Right lobe of liver (tissue), 4 donors: ENCODE results near the gene TMEM239.

ENCODE experiments used
- POLR2A ChIP-seq: fragments of 450-650 bp; IDR thresholded peaks from one replicate; pipeline ENCODE4 v1.6.1; 2017; ENCODE audit warnings: antibody characterized with exemption, mild to moderate bottlenecking
- TF ChIP-seq, protein P1 (sequence below), 4 donors: fragments of 200-600 bp in 3 of 4; fragments of 450-650 bp in 1 of 4; IDR thresholded peaks; one replicate each; pipeline versions ENCODE4 v1.5.1 to v1.8.0; 2016 to 2022; ENCODE audit warnings: antibody characterized with exemption in 4 of 4, mild to moderate bottlenecking in 2 of 4
- donor health status: DM: no; HTN: no; CAD: no.
- donor health status: DM: no; HTN: no; CAD: no.
- donor health status: DM: no; HTN: yes; CAD: no.

DNA sequence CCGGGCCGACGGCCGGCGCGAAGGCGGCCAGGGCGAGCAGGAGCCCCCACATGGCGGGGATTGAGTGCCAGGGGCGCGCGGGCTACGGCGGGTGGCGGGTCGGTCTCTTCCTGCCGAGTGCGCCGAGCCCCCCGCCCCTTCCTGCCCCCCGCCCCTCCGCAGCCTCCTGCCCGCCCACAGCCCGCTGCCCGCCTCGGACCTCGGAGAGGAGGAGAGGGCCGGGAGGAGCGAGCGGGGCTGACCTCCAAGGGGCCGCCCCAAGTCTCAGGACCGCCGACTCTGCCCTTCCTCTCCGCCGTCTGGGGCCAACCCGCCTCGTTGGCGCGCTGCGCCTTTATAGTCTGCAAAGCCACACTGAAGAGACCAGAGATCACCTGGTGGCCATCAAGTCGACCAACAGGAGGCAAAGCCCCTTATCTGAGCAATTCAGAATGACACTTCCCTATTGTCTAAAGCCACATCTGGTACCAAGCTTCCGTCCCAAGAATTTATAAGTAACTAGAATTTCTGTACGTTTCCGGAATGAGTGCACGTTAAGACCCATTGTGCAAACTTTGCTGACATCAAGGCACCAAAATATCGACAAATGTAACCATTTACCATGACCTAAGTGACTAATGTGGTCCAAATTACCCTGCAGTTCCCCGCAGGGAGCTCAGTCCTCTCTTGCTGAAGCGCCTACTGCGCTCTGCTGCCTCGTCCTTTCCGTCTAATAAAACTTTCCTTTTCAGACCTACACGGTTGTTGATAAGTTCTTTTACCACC, 15.5 kb upstream of the TMEM239 start, which contains the start of gene CPXM1:
- TF ChIP-seq, protein P1, sequence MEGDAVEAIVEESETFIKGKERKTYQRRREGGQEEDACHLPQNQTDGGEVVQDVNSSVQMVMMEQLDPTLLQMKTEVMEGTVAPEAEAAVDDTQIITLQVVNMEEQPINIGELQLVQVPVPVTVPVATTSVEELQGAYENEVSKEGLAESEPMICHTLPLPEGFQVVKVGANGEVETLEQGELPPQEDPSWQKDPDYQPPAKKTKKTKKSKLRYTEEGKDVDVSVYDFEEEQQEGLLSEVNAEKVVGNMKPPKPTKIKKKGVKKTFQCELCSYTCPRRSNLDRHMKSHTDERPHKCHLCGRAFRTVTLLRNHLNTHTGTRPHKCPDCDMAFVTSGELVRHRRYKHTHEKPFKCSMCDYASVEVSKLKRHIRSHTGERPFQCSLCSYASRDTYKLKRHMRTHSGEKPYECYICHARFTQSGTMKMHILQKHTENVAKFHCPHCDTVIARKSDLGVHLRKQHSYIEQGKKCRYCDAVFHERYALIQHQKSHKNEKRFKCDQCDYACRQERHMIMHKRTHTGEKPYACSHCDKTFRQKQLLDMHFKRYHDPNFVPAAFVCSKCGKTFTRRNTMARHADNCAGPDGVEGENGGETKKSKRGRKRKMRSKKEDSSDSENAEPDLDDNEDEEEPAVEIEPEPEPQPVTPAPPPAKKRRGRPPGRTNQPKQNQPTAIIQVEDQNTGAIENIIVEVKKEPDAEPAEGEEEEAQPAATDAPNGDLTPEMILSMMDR (IDR thresholded peaks at IDR 0.05) = no peak
- no peak for TF ChIP-seq POLR2A
